ENCODE results near the gene ASMTL.

Gene ASMTL

GRCh38 chrX:1442724-1443367, 9.9 kb downstream of the ASMTL start:
- no peak for DNase-seq (ENCODE audit: extremely low spot score)
- CTCF ChIA-PET, result no interaction called here
- POLR2A ChIA-PET, result no interaction called here
- TF ChIP-seq ARNT (IDR thresholded peaks at IDR 0.05), result no peak
- TF ChIP-seq L3MBTL2 (conservative IDR thresholded peaks at IDR 0.05), result no peak
- no peak for TF ChIP-seq PKNOX1 (IDR thresholded peaks at IDR 0.05)
- no peak for TF ChIP-seq SP1 (IDR thresholded peaks at IDR 0.05)
- TF ChIP-seq NFRKB (IDR thresholded peaks at IDR 0.05), result no peak
- no peak for TF ChIP-seq LEF1 (IDR thresholded peaks at IDR 0.05; ENCODE audit: borderline replicate concordance)
- no peak for TF ChIP-seq SUZ12 (IDR thresholded peaks at IDR 0.05)
- TF ChIP-seq ELF4 (IDR thresholded peaks at IDR 0.05), result no peak
- no peak for TF ChIP-seq FOXM1 (IDR thresholded peaks at IDR 0.05; ENCODE audit: borderline replicate concordance)
- no peak for TF ChIP-seq CTBP1 (IDR thresholded peaks at IDR 0.05; ENCODE audit: borderline replicate concordance)
- no peak for TF ChIP-seq FOXK2 (IDR thresholded peaks at IDR 0.05)
- TF ChIP-seq FOXA1 (IDR thresholded peaks at IDR 0.05), result no peak
- no peak for TF ChIP-seq HDGF (IDR thresholded peaks at IDR 0.05; ENCODE audit: borderline replicate concordance)
- no peak for TF ChIP-seq BHLHE40 (IDR thresholded peaks at IDR 0.05; ENCODE audit: borderline replicate concordance)
- TF ChIP-seq ZNF384 (IDR thresholded peaks at IDR 0.05), result no peak
- TF ChIP-seq TARDBP (IDR thresholded peaks at IDR 0.05), result no peak

- ChIA-PET POLR2A (no interaction called here), CTCF (no interaction called here)
- TF ChIP-seq L3MBTL2 (conservative IDR thresholded peaks at IDR 0.05) (no peak), ELF4 (IDR thresholded peaks at IDR 0.05) (no peak), SUZ12 (IDR thresholded peaks at IDR 0.05) (no peak), ZNF384 (IDR thresholded peaks at IDR 0.05) (no peak), FOXK2 (IDR thresholded peaks at IDR 0.05) (no peak), ARNT (IDR thresholded peaks at IDR 0.05) (no peak), SP1 (IDR thresholded peaks at IDR 0.05) (no peak)
- DNase-seq (ENCODE audit: extremely low spot score), result no peak
Measured at GRCh38 chrX:1442016-1442665, 10.6 kb downstream of the ASMTL start.

GRCh38 chrX:1440506-1440905, 12.2 kb downstream of the ASMTL start:
- ChIA-PET CTCF (no interaction called here), POLR2A (no interaction called here)
- DNase-seq (ENCODE audit: extremely low spot score), result no peak
- TF ChIP-seq PKNOX1 (IDR thresholded peaks at IDR 0.05) (no peak), TARDBP (IDR thresholded peaks at IDR 0.05) (no peak), BHLHE40 (IDR thresholded peaks at IDR 0.05; ENCODE audit: borderline replicate concordance) (no peak), ELF4 (IDR thresholded peaks at IDR 0.05) (no peak), HDGF (IDR thresholded peaks at IDR 0.05; ENCODE audit: borderline replicate concordance) (no peak), L3MBTL2 (conservative IDR thresholded peaks at IDR 0.05) (no peak), CTBP1 (IDR thresholded peaks at IDR 0.05; ENCODE audit: borderline replicate concordance) (no peak), SUZ12 (IDR thresholded peaks at IDR 0.05) (no peak), ZNF384 (IDR thresholded peaks at IDR 0.05) (no peak), LEF1 (IDR thresholded peaks at IDR 0.05; ENCODE audit: borderline replicate concordance) (no peak), FOXM1 (IDR thresholded peaks at IDR 0.05; ENCODE audit: borderline replicate concordance) (no peak), NFRKB (IDR thresholded peaks at IDR 0.05) (no peak), SP1 (IDR thresholded peaks at IDR 0.05) (no peak), ARNT (IDR thresholded peaks at IDR 0.05) (no peak)

DNA sequence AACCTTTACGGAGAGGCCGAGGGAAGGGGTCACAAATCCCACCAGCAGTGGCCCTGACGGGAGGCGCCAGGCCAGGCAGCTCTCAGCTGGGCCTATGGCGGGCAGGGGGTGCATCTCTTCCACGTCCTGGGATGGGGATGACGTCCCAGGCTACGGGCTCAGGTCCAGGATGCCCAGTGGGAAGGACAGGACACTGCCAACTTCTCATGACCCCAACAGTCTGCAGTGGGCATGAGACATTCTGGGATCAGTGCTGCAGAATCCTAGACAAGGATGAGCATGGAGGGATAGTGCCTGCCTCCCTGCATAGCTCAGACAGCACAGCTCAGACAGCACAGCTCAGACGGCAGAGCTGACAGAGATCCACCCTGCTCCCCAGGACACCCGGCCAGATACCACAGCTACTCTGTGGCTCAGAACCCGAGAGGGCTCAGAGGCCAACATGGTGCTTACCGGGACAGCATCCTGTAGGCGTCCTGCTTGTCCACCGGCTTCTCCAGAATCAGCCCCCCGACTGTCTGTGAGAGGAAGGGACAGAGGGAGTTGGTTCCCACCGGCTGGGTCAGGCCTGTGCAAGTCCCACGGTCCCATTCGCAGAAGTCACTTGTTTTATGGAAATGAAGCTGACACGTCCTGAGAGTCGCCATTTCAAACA, 17.3 kb downstream of the ASMTL start:
- TF ChIP-seq ARNT (IDR thresholded peaks at IDR 0.05) (no peak), PKNOX1 (IDR thresholded peaks at IDR 0.05) (no peak), NFRKB (IDR thresholded peaks at IDR 0.05) (no peak), ZNF384 (IDR thresholded peaks at IDR 0.05) (no peak), FOXK2 (IDR thresholded peaks at IDR 0.05) (no peak), L3MBTL2 (conservative IDR thresholded peaks at IDR 0.05) (no peak), SP1 (IDR thresholded peaks at IDR 0.05) (no peak), ELF4 (IDR thresholded peaks at IDR 0.05) (no peak), HDGF (IDR thresholded peaks at IDR 0.05; ENCODE audit: borderline replicate concordance) (no peak), SUZ12 (IDR thresholded peaks at IDR 0.05) (no peak), CTBP1 (IDR thresholded peaks at IDR 0.05; ENCODE audit: borderline replicate concordance) (no peak), FOXM1 (IDR thresholded peaks at IDR 0.05; ENCODE audit: borderline replicate concordance) (no peak), FOXA1 (IDR thresholded peaks at IDR 0.05) (no peak), LEF1 (IDR thresholded peaks at IDR 0.05; ENCODE audit: borderline replicate concordance) (no peak)
- no peak for DNase-seq (ENCODE audit: extremely low spot score)
- CTCF ChIA-PET, result no interaction called here
- POLR2A ChIA-PET, result no interaction called here

DNA sequence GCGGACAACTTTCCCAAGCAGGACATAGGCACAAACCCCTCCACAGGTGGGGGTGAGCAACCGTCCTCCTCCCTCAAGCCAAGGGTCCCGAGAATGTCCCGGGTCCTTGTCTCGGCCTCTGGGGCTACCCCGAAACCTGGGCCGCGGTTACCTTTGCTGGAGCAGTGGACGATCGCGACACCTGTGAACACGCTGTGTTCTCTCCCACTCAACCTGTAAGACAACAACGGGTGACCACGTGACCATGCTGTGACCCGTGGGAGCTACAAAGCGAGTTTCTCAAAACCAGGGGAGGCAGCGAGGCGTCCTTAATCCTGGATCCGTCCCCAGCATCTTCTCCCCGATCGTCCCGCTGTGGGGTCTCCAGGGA, 17.9 kb downstream of the ASMTL start:
- CTCF ChIA-PET, result no interaction called here
- TF ChIP-seq TARDBP (IDR thresholded peaks at IDR 0.05), result no peak
- no peak for TF ChIP-seq CTBP1 (IDR thresholded peaks at IDR 0.05; ENCODE audit: borderline replicate concordance)
- TF ChIP-seq ZNF384 (IDR thresholded peaks at IDR 0.05), result no peak
- no peak for TF ChIP-seq NFRKB (IDR thresholded peaks at IDR 0.05)
- TF ChIP-seq ARNT (IDR thresholded peaks at IDR 0.05), result no peak
- TF ChIP-seq ELF4 (IDR thresholded peaks at IDR 0.05), result no peak
- no peak for TF ChIP-seq BHLHE40 (IDR thresholded peaks at IDR 0.05; ENCODE audit: borderline replicate concordance)
- no peak for TF ChIP-seq L3MBTL2 (conservative IDR thresholded peaks at IDR 0.05)
- no peak for TF ChIP-seq PKNOX1 (IDR thresholded peaks at IDR 0.05)
- TF ChIP-seq FOXM1 (IDR thresholded peaks at IDR 0.05; ENCODE audit: borderline replicate concordance), result no peak
- no peak for TF ChIP-seq FOXA1 (IDR thresholded peaks at IDR 0.05)
- no peak for TF ChIP-seq SUZ12 (IDR thresholded peaks at IDR 0.05)
- TF ChIP-seq HDGF (IDR thresholded peaks at IDR 0.05; ENCODE audit: borderline replicate concordance), result no peak
- no peak for TF ChIP-seq SP1 (IDR thresholded peaks at IDR 0.05)
- no peak for TF ChIP-seq LEF1 (IDR thresholded peaks at IDR 0.05; ENCODE audit: borderline replicate concordance)
- no peak for TF ChIP-seq FOXK2 (IDR thresholded peaks at IDR 0.05)
- DNase-seq (ENCODE audit: extremely low spot score), result no peak
- POLR2A ChIA-PET, result no interaction called here
